GM18858 (cell line): ENCODE measurements around the gene PADI6.
A peak's percentile ranks its signal among the peaks of the same experiment; 100 is the strongest.

Experiments used
- ATAC-seq: cut with Tn5 transposase; IDR thresholded peaks from one replicate; pipeline ENCODE4 v1.9.1; 2021; ENCODE audit not compliant: unreplicated experiment

The PADI6 gene

DNA sequence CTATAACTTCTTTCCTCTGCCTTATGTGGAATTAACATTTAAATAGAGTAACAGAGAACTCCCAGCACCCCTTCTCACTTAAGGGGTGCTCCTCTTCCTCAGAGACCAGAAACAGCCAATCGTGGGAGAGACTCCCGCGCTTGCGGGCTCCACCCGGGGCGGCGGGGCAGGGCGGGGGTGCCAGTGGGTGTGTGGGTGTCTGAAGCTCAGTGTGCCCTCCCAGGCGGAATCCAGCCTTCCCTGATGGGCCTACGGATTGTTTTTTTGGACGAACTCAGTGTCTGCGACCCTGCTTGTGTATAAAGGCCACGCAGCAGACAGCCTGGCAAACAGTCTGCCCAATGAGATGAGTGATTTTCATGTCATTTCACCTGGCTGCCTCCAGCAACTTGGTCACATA lies 61.3 kb downstream of the PADI6 start:
- no peak for ATAC-seq

DNA sequence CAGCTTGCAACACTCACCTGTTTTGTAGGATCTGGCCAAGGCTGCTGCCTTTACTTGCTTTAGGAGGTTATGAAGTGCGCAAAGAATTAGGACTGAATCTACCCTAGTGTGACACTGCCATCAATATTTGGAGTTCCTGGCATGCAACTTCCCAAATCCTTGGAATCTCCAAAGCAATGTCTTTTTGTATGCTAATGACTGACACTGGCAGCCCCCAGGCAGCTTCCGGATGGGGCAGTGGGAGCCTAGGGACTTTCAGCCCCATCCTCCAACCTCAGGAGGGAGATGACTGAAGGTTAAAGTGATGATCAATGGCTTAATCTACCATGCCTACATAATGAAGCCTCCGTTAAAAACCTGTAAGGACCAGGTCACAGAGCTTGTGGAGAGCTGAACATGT lies 62.0 kb downstream of the PADI6 start:
- no peak for ATAC-seq

DNA sequence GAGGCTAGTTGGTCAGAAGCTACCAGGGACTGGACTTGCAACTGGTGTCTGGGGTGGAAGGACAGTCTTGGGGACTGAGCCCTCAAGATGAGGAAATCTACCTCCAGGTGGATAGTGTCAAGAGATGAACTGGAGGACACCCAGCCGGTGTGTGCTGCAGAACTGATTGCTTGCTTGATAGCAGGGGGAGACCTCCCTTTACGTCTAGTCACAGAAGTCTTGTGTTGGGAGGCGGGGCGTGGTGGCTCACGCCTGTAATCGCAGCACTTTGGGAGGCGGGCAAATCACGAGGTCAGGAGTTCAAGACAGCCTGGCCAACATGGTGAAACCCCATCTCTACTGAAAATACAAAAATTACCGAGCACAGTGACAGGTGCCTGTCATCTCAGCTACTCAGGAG lies 62.6 kb downstream of the PADI6 start:
- ATAC-seq = no peak

DNA sequence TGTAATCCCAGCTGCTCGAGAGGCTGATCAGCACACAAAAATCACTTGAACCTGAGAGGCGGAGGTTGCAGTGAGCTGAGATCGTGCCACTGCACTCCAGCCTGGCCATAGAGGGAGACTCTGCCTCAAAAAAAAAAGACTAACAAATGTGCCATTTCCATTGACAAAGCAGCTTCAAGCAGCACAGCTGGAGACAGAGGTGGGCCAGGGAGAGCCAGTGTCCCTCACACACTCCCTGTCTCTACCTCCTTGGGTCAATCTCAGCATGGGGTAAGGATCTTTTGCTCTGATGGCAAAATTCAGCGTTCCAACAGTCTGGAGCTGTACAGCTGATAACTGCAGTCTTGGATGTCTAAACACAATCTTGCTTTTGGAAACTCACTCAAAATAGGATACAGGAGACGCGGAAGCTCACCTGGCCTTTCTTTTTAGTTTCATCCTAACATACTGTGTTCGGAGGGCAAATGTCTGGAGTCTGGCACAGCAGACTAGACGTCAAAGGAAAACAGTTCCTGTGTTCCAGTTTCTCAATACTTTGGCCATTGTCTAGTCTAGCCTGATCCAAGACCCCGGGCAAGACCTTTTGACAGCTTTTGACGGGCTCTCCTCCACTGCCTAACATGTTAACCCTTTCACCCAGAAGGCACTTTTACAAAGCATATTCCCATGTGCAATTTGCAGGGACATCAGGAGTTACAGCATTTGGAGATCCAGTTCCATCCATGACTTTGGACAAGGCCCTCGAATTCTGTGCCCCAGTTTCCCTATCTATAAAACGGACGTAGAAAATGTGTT lies 64.6 kb downstream of the PADI6 start:
- ATAC-seq = no peak

DNA sequence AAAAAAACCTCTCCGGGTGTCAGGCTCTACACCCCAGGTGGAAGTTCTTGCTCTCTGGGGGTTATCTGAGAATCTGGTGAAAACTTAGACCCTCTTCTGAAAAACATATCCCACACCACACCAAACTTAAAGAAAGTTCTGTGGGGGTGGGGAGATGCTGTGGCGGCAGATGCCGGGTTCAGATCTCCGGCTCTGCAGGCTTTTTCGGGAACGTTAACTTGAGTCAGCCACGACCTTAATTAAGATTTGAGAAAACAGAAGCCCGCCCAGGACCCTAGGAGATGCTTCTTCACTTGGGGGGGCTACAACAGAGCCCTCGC lies 65.2 kb downstream of the PADI6 start:
- no peak for ATAC-seq

DNA sequence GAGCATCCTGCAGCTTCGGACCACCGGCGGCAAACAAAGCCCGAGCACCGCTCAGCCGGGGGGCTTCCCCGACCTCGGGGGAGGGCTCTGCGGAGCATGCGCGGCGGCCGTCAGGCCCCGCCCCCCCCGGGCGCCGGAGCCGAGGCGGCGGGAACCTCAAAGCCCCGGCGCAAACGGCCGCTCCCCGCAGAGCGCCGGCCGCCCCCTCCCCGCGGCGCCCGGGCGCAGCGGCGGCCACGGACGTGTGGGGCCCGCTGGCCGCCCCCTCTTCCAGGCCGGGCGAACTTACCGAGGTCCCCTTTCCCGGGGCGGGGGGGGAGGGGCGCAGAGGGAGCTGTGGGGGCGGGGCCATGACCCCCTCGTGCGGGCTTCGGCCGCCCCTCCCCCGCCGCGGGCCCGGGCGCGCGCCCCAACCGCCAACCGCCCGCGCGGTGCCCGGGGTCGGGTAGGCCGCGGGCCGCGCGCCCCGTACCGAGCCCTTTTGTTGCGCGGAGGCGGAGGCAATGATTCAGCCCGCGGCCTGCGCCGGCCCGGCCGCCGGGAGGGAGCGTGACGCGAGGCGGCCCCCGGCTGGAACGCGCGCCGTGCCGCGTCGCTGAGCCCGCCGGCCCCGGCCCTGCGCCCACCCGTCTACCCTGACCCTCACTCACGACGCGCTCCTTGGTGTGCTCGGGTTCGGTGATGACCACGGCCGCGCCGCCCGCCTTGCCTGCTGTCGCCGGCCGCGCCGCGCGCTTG lies 65.8 kb downstream of the PADI6 start:
- ATAC-seq = no peak

DNA sequence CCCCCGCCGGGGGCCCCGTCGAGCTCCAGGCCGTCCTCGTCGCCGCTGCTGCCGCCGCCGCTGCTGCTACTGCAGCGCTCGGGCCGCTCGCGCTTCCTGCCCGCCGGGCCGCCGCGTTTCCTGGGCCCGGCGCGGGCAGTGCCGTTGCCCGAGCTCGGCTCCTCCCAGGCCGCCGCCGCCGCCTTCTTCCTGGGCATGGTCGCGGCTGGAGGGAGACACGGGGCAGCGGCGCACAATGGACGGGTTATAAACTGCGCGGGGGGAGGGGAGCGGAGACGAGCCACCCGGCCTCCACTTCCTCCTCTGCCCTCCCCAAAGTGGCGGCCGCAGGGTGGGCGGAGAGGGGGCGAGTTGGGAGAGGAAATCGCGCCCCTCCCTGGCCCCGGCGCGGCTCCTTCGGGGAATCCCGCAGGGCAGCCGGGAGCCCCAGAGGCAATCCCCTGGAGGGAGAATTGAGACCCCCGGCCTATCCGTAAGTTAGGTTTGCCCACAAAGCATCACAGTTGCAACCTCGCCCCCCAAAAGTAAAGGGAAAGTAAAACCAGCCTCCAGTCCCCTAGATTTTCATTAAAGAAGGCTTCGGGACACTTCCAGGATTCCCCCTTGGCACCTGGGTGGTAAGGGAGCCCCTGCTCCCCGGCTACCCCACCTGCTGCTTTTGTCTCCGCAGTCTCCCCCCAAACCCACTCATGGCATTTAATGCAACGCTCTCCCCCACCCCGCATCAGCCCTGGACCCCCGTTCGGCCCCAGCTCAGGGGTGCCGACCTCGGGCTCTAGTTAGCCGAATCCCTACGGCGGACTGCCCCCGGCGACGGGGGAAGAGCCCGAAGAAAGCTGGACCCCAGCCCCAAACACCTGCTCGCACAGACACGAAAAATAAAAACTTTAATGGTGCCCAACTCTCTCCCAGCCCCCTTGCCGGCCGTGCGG lies 66.6 kb downstream of the PADI6 start:
- no peak for ATAC-seq

DNA sequence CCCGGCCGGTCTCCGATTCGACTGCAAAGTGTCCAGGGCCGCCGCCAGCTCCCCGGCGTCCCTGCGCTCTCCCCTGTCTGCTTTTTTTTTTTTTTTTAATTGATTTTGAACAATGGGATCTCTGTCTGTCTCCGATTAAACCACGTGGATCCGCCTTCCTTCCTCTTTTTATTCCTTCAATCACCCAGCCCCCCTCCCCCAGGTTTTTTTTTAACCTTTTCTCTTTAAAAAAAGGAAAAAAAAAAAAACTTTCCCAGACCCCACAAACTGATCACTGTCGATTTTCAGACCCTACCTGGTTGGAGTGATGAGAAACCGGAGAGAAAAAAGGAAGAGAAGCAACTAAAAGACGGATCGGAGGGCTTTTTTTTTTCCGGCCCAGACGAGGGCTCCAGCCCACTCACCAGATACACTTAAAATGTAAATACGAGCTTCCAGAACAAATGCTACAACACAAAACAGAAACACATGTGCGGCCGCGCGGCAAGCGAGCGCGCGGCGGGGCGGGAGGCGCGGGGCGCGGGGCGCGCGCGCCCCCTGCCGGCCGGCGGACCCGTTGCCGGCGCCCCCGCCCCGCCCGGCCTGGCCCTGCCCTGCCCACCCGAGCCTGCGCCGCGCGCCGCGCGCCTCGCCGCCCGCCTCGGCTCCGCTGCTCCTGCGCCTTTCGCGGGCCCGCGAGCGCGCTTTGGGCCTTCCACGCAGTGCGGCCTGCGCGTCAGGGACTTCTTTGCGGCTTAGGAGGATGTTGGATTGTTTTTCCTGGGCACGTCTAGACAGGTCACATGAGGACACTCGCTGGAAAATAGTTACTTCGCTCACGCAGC lies 67.5 kb downstream of the PADI6 start, which contains the start of gene RCC2:
TSS of gene RCC2 (minus strand) at position 428 of the 824 bp plus-strand sequence. CDS start 1,163 bp downstream, outside the sequence.
- peak; percentile 37 for ATAC-seq

DNA sequence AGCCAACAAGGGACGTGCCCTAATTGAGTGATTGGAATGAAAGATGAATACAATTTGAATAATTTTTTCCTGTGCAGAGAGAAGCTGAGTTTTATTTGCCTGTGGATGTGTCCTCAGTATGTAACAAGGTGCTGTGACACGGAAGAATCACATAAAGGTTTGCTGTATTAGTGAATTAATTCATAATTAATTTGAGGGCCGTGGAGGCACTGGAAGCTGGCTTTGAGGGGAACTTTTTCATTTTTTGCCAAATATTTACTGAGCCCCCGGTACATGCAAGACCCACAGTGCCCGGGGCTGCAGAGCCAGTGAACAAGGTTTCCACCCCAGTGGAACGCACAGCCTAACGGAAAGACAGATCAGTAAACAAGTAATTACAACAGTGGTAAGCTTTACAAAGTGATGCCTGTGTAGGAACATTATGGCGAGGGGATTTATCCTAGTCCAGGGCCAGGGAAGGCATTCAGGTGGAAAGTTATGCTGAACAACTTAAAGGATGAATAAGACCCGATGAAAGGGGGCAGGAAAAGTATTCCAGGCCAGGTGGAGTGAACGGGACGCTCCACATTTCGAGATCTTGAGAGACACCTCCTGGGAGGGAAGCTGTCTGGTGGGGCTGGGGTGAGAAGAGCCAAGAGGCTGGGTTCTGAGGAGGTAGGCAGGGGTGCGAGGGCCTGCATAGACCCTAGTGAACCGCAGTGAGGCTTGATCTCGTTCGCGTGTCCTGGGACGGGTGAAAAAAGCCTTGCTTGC lies 68.3 kb downstream of the PADI6 start:
- ATAC-seq = no peak

DNA sequence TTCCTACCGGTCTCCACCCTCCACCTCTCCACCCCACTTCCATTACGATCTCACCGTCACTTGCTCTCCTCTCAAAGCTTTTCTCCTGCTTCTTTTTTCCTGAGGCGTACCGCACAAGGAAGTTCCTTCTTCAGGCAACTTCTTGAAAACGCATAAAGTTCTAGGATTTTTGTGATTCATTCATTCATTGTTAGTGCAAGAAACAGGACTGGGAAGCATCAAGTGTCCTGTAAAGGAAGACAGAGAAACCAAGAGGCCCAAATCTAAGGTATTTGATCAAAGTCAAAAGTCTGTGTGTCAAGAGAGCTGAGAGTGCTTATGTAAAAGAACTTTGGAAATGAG lies 68.8 kb downstream of the PADI6 start:
- no peak for ATAC-seq

DNA sequence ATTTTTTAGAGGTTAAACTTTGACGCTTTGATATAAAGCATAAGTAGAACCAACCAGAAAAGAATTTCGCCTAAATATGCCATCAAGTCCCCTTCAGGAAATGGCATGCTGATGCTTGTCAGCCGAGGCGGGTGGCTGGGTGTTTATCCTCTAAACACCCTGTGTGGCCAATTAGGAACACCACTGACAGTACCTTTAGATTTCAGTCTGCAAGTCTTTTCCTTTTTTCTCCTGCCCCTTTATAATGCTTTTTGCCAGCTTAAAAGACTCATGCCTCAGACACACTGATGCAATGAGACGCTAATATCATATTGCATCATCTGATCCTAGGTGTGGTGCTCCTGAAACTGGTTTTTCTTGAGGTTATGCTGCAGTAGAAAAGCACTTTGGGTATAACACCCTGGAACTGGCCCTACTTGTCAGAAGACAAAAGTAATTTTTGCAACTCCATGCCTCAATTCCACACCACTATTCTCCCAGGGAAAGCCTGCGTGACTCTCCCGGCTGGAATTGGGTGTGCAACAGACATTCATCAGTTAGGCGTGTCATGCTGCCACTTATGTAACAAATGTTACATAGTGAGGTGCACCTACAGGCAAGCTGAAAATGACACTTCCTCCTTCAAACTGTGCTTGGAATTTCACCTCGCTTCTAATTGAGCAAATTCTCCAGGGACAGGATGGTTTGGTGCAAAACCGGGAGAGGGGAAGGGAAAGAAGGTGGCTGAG lies 69.4 kb downstream of the PADI6 start:
- no peak for ATAC-seq

DNA sequence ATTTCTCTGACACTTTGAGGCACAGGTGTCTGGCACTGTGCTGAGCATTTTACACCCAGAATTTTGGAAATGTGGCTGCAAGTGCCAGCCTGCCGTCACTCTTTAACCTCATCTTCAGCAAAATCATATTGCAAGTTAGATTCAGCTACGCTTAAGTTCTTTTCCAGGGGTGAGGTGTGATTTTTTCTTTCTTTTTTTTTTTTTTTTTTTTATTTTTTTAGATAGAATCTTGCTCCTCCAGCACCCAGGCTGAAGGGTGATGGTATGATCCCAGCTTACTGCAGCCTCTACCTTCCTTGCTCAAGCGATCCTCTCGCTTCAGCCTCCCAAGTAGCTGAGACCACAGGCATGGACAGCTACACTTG lies 70.0 kb downstream of the PADI6 start:
- ATAC-seq = no peak

DNA sequence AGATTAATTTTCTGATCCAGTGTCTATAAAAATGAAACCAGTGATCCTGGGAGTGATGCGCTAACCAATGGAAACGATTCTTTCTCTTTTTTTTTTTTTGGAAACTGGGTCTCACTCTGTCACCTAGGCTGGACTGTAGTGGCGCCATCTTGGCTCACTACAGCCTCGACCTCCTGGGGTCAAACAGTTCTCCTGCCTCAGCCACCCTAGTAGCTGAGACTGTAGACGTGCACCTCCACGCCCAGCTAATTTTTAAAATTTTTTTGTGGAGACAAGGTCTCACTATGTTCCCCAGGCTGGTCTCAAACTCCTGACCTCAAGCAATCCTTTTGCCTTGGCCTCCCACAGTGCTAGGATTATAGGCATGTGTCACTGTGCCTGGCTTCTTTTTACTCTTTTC lies 70.8 kb downstream of the PADI6 start:
- no peak for ATAC-seq

DNA sequence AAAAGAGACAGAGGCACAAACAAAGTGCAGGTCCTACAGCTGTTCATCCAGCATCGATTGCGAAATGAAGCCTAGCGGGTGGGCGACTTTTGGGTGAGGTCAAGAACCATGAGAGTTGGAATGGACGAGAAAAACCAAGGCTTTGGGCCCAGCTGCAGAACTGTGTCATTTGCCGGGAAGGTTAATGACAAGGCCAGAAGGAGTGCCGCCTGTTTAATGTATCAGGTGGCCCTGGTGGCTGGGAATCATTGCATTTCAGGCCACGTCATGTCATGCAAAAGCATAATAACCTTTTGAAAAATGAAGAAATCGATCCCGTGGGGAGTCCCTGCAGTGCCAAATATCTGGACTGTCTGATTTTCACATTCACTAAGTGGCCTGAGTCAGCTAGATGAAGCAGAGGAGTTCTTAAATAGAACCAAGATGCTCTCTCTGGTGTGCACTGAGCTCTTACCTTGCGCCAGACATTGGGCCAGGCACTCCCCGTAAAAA lies 75.6 kb downstream of the PADI6 start:
- ATAC-seq = no peak
